ENCODE measurements around the gene MSI2. TPM values are rescaled to one million over a fixed set of nuclear protein-coding genes. Genes with fewer than 3 reads are reported as not detected.
A peak's percentile ranks its signal among the peaks of the same experiment; 100 is the strongest.

Gene MSI2
- total and polyA plus RNA-seq, 9 of the 15 experiments (the other 6 are each of a cell fraction or from before 2014, with no cell fraction given), result 4.6 to 61.8 (median 42.4) TPM

GRCh38 chr17:57375770-57376225 lies 119.5 kb downstream of the MSI2 start (continued):
- TF ChIP-seq FOSL1 (tag; conservative IDR thresholded peaks at IDR 0.05), result peak; percentile 57
- peak; percentile 52; the same call in 1 of the 2 replicates for TF ChIP-seq NFE2 (IDR thresholded peaks at IDR 0.05; ENCODE audit: low read depth)
- TF ChIP-seq CBFA2T2 (conservative IDR thresholded peaks at IDR 0.05), result peak; percentile 58

GRCh38 chr17:57377094-57377493 lies 120.8 kb downstream of the MSI2 start:
- no peak overlapping the region for H3K4me3 ChIP-seq
- ATAC-seq (no peak), FAIRE-seq (no peak), DNase-seq (ENCODE audit: extremely low read depth in 1 of 4, low spot score in 3 of 4) (no peak)
- peaks cover 28 to 55% of the 10 kb centered on the region in 2 experiments for H3K4me1 ChIP-seq (replicated peaks in 1 of 2; ENCODE audit: control insufficient read depth in 2 of 2, insufficient read depth in 2 of 2, low read length in 2 of 2)
- no peak for TF ChIP-seq CEBPG (CRISPR knock-in tag; IDR thresholded peaks at IDR 0.05)
- TF ChIP-seq CEBPG (tag; conservative IDR thresholded peaks at IDR 0.05 in 1 of 2, IDR thresholded peaks at IDR 0.05 in 1 of 2), result peak in 1 of 2 experiments; percentile 58; a peak in 2 of 4 replicates
- TF ChIP-seq ATF3 (IDR thresholded peaks at IDR 0.05), result peak; percentile 66
- no peak for TF ChIP-seq ATF3 (CRISPR knock-in tag; conservative IDR thresholded peaks at IDR 0.05)
- peak; percentile 27; the same call in 1 of the 2 replicates for TF ChIP-seq CEBPB (tag; IDR thresholded peaks at IDR 0.05)
- TF ChIP-seq RFX5 (IDR thresholded peaks at IDR 0.05; ENCODE audit: low read depth, low read length), result no peak
- peaks cover 7% of the 10 kb centered on the region; the same call in 1 of the 2 replicates for H4K20me1 ChIP-seq (replicated peaks; ENCODE audit: control insufficient read depth, insufficient read depth, low read length)
- H3K27me3 ChIP-seq (ENCODE audit: control insufficient read depth in 2 of 2, insufficient read depth in 2 of 2, low read length in 2 of 2), result no peaks in the 10 kb centered on the region
- POLR2A ChIA-PET, result no interaction called here
- intact Hi-C loops (cut with micrococcal nuclease) (no loop called here), in situ Hi-C loops (cut with MboI) (no loop called here)
- peaks cover 36% of the 10 kb centered on the region for H3K79me2 ChIP-seq (ENCODE audit: control insufficient read depth, insufficient read depth, low read length)
- H3K4me2 ChIP-seq (ENCODE audit: insufficient read depth, low read length), result no peak overlapping the region
- H3K27ac ChIP-seq (ENCODE audit: extremely low read depth, low read depth, low read length), result no peak overlapping the region
- H3K36me3 ChIP-seq (ENCODE audit: control insufficient read depth, insufficient read depth, low read length), result peaks cover 4% of the 10 kb centered on the region; the same call in 1 of the 3 replicates
- H2AFZ ChIP-seq (ENCODE audit: low read depth, low read length), result no peak overlapping the region
- CTCF ChIA-PET (ENCODE audit: low intra/inter-chr PET ratio), result no interaction called here
- H3K9me1 ChIP-seq (ENCODE audit: control insufficient read depth, insufficient read depth, low read length), result peaks cover 12% of the 10 kb centered on the region
- H3K9ac ChIP-seq (ENCODE audit: insufficient read depth in 1 of 2, low read depth in 2 of 2, low read length in 2 of 2), result no peak overlapping the region
- H3K9me3 ChIP-seq (replicated peaks; ENCODE audit: control insufficient read depth, insufficient read depth, low read depth, low read length), result 0 out of 2 replicates have a peak, but pooled peaks cover 7% of the 10 kb centered on the region
- BruUV-seq (replicated peaks), result no TSS peak
- WGBS (ENCODE audit: insufficient coverage, low coverage, missing lambda C conversion rate), result 91% methylated on average over 5 of the region's 7 CpGs

Data from K562 (cell line).